ENCODE results near the gene OTOA. TPM values are rescaled to one million over a fixed set of nuclear protein-coding genes. Genes with fewer than 3 reads are reported as not detected.
"Not testable (repeated sequence)": the region's sequence is repeated elsewhere in the genome, so short reads cannot be mapped to it uniquely, and the experiment has no call there.

Gene OTOA
- total RNA-seq, 1 donor from 2014 or later, result 0.92 TPM

DNA sequence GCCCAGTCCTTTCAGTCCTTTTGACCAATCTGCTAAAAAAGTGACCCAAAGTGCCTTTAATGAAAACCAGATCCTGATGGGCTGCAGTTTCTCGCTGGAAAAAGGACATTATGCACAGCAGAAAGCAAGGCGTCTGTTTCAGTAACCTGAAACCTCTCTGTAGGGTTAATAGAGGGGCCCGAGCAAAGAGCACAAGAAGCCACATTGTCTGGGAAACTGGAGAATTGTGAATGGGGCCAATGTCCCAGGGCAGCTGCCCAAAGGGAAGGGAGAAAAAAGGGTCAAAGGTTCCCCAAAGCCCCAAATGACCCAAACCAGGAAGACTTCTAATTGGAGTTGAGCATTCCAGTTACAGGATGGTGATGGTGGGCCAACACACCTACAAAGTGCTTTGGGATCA is 3.0 kb downstream of the OTOA start:
- TF ChIP-seq, protein P1, sequence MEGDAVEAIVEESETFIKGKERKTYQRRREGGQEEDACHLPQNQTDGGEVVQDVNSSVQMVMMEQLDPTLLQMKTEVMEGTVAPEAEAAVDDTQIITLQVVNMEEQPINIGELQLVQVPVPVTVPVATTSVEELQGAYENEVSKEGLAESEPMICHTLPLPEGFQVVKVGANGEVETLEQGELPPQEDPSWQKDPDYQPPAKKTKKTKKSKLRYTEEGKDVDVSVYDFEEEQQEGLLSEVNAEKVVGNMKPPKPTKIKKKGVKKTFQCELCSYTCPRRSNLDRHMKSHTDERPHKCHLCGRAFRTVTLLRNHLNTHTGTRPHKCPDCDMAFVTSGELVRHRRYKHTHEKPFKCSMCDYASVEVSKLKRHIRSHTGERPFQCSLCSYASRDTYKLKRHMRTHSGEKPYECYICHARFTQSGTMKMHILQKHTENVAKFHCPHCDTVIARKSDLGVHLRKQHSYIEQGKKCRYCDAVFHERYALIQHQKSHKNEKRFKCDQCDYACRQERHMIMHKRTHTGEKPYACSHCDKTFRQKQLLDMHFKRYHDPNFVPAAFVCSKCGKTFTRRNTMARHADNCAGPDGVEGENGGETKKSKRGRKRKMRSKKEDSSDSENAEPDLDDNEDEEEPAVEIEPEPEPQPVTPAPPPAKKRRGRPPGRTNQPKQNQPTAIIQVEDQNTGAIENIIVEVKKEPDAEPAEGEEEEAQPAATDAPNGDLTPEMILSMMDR (IDR thresholded peaks at IDR 0.05), result no peak
- no peak for ATAC-seq
- Histone ChIP-seq H3K9me3 (no peaks in the 10 kb centered on the region), H3K4me3 (no peak overlapping the region), H3K27ac (no peak overlapping the region), H3K4me1 (no peaks in the 10 kb centered on the region), H3K27me3 (ENCODE audit: low read depth) (peaks cover 33% of the 10 kb centered on the region), H3K36me3 (no peaks in the 10 kb centered on the region)
- intact Hi-C loops (cut with DNase I), result no loop called here
- DNase-seq, result no peak

DNA sequence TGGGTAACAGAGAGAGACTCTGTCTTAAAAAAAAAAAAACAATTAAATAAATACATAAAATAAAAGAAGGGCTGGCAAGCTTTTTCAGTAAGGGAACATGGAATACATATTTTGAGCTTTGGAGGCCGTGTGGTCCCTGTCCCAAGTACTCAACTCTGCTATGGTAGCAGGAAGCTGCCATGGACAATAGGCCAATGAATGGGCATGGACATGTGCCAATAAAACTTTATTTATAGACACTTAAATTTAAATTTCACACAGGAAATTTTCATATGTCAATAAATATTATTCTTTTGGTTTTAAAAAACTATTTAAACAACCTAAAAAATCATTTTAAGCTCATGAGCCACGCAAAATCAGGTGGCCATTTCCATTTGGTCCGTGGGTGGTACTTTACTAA is 3.8 kb downstream of the OTOA start:
- H3K9me3 ChIP-seq, result no peaks in the 10 kb centered on the region
- H3K36me3 ChIP-seq, result no peaks in the 10 kb centered on the region
- ATAC-seq (no peak), DNase-seq (no peak)
- H3K4me1 ChIP-seq, result no peaks in the 10 kb centered on the region
- no peak overlapping the region for H3K27ac ChIP-seq
- H3K4me3 ChIP-seq, result no peak overlapping the region
- TF ChIP-seq, protein P1 (IDR thresholded peaks at IDR 0.05), result no peak
- peaks cover 33% of the 10 kb centered on the region for H3K27me3 ChIP-seq (ENCODE audit: low read depth)
- intact Hi-C loops (cut with DNase I), result no loop called here

DNA sequence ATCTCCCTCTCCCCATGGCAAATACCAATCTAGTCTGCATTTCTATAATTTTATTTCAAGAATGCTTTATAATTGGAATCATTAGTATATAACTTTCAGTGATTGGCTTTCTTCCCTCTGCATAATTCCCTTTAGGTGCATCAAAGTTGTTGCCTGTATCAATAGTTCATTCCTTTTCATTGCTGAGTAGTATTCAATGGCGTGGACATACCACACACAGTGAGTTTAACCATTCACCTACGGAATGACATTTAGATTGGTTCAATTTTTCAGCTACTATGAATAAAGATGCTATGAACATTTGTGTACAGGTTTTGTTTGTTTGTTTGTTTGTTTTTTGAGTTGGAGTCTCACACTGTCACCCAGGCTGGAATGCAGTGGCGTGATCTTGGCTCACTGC is 9.7 kb downstream of the OTOA start:
- Histone ChIP-seq H3K9me3 (no peaks in the 10 kb centered on the region), H3K4me3 (no peak overlapping the region), H3K4me1 (no peaks in the 10 kb centered on the region), H3K27me3 (ENCODE audit: low read depth) (no peaks in the 10 kb centered on the region), H3K36me3 (no peaks in the 10 kb centered on the region), H3K27ac (no peak overlapping the region)
- intact Hi-C loops (cut with DNase I), result no loop called here
- DNase-seq (no peak), ATAC-seq (no peak)
- TF ChIP-seq, protein P1 (IDR thresholded peaks at IDR 0.05), result no peak

DNA sequence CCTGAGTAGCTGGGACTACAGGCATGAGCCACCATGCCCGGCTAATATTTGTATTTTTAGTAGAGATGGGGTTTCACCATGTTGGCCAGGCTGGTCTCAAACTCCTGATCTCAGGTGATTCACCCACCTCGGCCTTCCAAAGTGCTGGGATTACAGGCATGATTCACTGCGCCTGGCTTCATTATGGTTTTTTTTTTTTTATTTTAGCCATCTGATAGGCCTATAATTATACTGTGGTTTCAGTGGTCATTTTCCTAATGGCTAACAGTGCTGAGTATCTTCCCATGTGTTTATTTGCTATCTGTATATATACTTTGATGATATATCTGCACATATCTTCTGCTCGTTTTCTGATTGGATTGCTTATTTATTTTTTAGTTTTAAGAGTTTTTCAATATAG is 10.7 kb downstream of the OTOA start:
- H3K4me1 ChIP-seq; ATAC-seq; H3K27ac ChIP-seq; DNase-seq; H3K9me3 ChIP-seq; H3K27me3 ChIP-seq (ENCODE audit: low read depth); intact Hi-C loops (cut with DNase I); H3K4me3 ChIP-seq; H3K36me3 ChIP-seq: not testable (repeated sequence)

DNA sequence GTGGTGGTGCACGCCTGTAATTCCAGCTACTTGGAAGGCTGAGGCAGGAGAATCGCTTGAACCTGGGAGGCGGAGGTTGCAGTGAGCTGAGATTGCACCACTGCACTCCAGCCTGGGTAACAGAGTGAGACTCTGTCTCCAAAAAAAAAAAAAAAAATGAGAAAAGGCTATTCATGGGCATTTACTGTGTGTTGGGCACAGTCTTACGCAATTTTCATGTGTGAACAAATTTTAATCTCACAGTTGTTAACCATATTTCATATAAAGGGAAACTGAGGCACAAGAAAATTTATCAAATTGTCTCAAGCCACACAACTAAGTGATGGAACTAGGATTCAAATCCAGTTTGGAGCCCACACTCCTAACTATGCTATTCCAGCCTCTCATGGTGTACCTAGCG is 16.9 kb downstream of the OTOA start:
- H3K27ac ChIP-seq; intact Hi-C loops (cut with DNase I); H3K4me1 ChIP-seq; ATAC-seq; H3K36me3 ChIP-seq; DNase-seq; H3K9me3 ChIP-seq; H3K4me3 ChIP-seq; H3K27me3 ChIP-seq (ENCODE audit: low read depth): not testable (repeated sequence)

DNA sequence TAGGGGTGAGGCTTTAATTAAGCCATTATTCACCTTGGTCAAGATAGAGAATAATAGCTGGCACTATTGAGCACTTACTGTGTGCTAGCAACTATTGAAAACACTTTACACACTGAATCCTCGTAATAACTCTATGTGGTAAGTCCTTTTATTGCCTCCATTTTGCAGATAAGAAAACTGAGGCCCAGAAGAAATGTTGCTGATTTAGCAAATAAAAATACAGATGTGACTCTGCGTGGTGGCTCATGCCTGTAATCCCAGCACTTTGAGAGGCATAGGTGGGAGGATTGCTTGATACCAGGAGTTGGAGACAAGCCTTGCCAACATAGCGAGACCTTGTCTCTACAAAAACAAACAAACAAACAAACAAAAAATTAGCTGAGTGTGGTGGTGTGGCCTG is 19.4 kb downstream of the OTOA start:
- H3K36me3 ChIP-seq, result no peaks in the 10 kb centered on the region
- intact Hi-C loops (cut with DNase I), result no loop called here
- TF ChIP-seq, protein P1 (IDR thresholded peaks at IDR 0.05), result no peak
- H3K27ac ChIP-seq, result no peak overlapping the region
- DNase-seq (no peak), ATAC-seq (no peak)
- no peak overlapping the region for H3K4me3 ChIP-seq
- H3K27me3 ChIP-seq (ENCODE audit: low read depth), result no peaks in the 10 kb centered on the region
- H3K4me1 ChIP-seq, result no peaks in the 10 kb centered on the region
- no peaks in the 10 kb centered on the region for H3K9me3 ChIP-seq

DNA sequence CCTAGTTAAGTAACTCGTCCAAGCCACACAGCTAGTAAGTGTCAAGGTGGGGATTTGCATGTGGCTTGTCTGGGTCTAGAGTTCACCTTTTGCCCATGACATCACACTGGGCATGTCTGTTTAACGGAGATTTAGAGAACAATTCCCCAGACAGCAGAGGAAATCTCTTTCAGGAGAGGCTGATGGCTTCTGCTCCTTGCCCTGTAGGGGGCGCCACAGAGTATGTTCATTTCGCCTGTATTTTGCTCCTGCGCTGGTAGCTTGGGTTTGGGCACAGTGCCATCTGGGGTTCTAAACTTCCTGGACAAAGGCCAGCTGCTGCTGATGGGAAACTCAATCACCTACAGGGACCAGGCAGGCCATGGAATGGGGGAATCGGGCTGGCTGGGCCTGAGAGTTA is 20.4 kb downstream of the OTOA start:
- Histone ChIP-seq H3K9me3 (no peaks in the 10 kb centered on the region), H3K4me1 (no peaks in the 10 kb centered on the region), H3K36me3 (no peaks in the 10 kb centered on the region), H3K27ac (no peak overlapping the region), H3K4me3 (no peak overlapping the region), H3K27me3 (ENCODE audit: low read depth) (no peaks in the 10 kb centered on the region)
- intact Hi-C loops (cut with DNase I), result no loop called here
- TF ChIP-seq, protein P1 (IDR thresholded peaks at IDR 0.05), result peak; percentile 40
- ATAC-seq (no peak), DNase-seq (no peak)
